Mucosa of rectum (tissue), 2 donors: ENCODE data around the gene IL22RA2.
"Not testable (repeated sequence)": the region's sequence is repeated elsewhere in the genome, so short reads cannot be mapped to it uniquely, and the experiment has no call there.

Source experiments
- H3K27ac ChIP-seq, 2 donors: one replicate each; pipeline ENCODE4 v1.7.0; 2013; ENCODE audit warnings: inconsistent platforms in 2 of 2, low read depth in 2 of 2, low read length in 2 of 2
- H3K27me3 ChIP-seq, 2 donors: one replicate each; pipeline ENCODE4 v1.7.0; 2013; ENCODE audit warnings: low read length in 2 of 2; ENCODE audit not compliant: control insufficient read depth in 2 of 2, insufficient read depth in 2 of 2
- H3K36me3 ChIP-seq, 2 donors: one replicate each; pipeline ENCODE4 v1.7.0; 2013; ENCODE audit warnings: low read length in 2 of 2; ENCODE audit not compliant: control insufficient read depth in 2 of 2, insufficient read depth in 2 of 2
- H3K4me1 ChIP-seq, 2 donors: one replicate each; pipeline ENCODE4 v1.7.0; 2013; ENCODE audit warnings: low read length in 2 of 2, mild to moderate bottlenecking in 1 of 2; ENCODE audit not compliant: control insufficient read depth in 2 of 2, insufficient read depth in 2 of 2
- H3K4me3 ChIP-seq, 2 donors: one replicate each; pipeline ENCODE4 v1.7.0; 2013; ENCODE audit warnings: low read length in 2 of 2
- H3K9ac ChIP-seq, 2 donors: one replicate each; pipeline ENCODE4 v1.7.0; 2013; ENCODE audit warnings: low read length in 2 of 2, low read depth in 1 of 2, mild to moderate bottlenecking in 1 of 2
- H3K9me3 ChIP-seq, 2 donors: one replicate each; pipeline ENCODE4 v1.7.0; 2013; ENCODE audit warnings: low read length in 2 of 2; ENCODE audit not compliant: control insufficient read depth in 2 of 2
- donor health status: healthy.
- donor health status: Normal muscosa, but diverticular disease.

IL22RA2 gene

DNA sequence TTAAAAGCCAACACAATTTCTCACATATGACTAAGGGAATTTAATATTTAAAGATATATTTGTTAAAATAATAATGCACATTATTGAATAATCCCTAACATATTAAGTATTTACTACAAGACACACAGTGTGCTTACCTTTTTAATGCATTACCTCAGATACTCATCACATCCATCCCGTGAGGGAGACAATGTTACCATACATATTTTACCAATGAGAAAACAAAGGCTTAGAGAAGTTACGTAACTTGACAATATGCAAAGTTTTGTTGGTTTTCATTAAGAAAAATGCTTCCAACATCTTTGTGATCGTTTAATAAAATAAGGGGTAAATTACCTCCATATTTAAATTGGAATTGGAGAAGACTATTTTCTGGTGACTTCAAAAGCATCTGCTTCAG, 41.5 kb upstream of the IL22RA2 start:
- Histone ChIP-seq H3K4me3 (no peak overlapping the region), H3K27me3 (no peaks in the 10 kb centered on the region), H3K36me3 (peaks cover 0 to 8% of the 10 kb centered on the region in 2 donors), H3K9ac (no peak overlapping the region), H3K9me3 (no peaks in the 10 kb centered on the region), H3K27ac (no peak overlapping the region), H3K4me1 (peaks cover 15 to 22% of the 10 kb centered on the region in 2 donors)

DNA sequence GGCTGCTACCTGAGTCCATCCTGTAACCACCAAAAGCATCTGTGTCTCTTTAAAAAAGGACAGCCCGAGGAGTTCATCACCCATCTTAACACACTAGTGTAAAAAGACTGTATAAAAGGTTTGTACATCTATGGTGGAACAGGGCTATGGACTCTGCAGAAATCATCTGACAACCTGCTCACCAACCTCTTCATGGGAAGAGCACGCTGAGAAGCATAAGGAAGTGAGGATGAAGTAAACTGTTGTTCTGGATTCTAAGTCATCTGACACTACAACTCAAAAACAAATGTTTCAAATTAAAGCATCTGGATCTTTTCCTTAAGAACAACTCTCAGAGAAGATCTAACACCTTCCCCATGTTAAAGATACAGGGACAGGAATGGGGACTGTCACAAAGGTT, 40.4 kb upstream of the IL22RA2 start:
- peaks cover 0 to 10% of the 10 kb centered on the region in 2 donors for H3K36me3 ChIP-seq
- H3K27me3 ChIP-seq = no peaks in the 10 kb centered on the region
- no peak overlapping the region for H3K4me3 ChIP-seq
- no peak overlapping the region for H3K9ac ChIP-seq
- H3K9me3 ChIP-seq = no peaks in the 10 kb centered on the region
- H3K27ac ChIP-seq = no peak overlapping the region
- H3K4me1 ChIP-seq = peaks cover 10 to 17% of the 10 kb centered on the region in 2 donors

DNA sequence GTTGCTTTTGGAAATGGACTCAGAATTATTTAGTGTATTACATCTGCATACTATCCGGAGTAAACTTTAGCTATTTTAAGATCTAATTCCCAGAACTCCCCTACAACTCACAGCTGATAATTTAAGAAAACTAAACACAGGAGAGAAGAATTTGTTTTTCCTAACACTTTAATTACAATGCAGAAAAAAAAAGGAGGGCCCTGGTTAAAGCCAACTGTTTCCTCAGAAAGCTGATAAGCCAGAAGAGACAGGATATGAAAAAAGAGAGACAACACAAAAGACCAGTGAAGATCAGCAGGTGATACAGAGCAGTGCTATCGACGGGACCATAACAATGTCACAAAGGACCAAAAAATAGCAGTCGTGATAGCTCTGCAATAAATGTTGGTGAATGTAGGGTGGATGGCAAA, 39.9 kb upstream of the IL22RA2 start:
- Histone ChIP-seq H3K9ac (no peak overlapping the region), H3K4me1 (peaks cover 10 to 17% of the 10 kb centered on the region in 2 donors), H3K27me3 (no peaks in the 10 kb centered on the region), H3K36me3 (peaks cover 0 to 10% of the 10 kb centered on the region in 2 donors), H3K4me3 (peak overlapping the region in 1 of 2 donors; percentile 23), H3K27ac (peak overlapping the region in 1 of 2 donors; percentile 23), H3K9me3 (no peaks in the 10 kb centered on the region)

- H3K9ac ChIP-seq = no peak overlapping the region
- no peaks in the 10 kb centered on the region for H3K27me3 ChIP-seq
- H3K4me3 ChIP-seq = no peak overlapping the region
- peaks cover 5 to 6% of the 10 kb centered on the region in 2 donors for H3K4me1 ChIP-seq
- no peak overlapping the region for H3K27ac ChIP-seq
- no peaks in the 10 kb centered on the region for H3K9me3 ChIP-seq
- H3K36me3 ChIP-seq = peaks cover 0 to 10% of the 10 kb centered on the region in 2 donors
These were observed 38.5 kb upstream of the IL22RA2 start for GRCh38 chr6:137211910-137212309.

DNA sequence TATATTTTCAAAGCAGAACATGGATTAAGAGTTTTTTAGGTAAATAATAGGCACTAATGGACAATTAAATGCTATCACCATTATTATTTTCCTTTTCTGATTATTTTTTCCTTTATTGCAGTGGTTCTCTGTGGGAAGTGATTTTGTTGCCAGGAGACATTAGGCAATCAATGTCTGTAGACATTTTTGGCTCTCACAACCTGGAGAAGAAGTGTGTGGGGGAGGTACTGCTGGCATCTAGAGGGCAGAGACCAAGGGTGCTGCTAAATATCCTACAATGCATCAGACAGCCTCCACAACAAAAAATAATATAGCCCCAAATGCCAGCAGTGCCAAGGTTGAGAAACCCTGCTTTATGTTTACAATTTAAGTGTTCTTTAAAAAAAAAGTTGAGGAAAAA, 37.5 kb upstream of the IL22RA2 start:
- Histone ChIP-seq H3K4me1 (peaks cover 3% of the 10 kb centered on the region in 2 donors), H3K27me3 (no peaks in the 10 kb centered on the region), H3K4me3 (no peak overlapping the region)

GRCh38 chr6:137208279-137208678, 34.8 kb upstream of the IL22RA2 start:
- Histone ChIP-seq H3K4me3 (no peak overlapping the region), H3K36me3 (peaks cover 22 to 31% of the 10 kb centered on the region in 2 donors), H3K27ac (no peak overlapping the region), H3K9ac (no peak overlapping the region), H3K27me3 (no peaks in the 10 kb centered on the region), H3K9me3 (no peaks in the 10 kb centered on the region), H3K4me1 (no peaks in the 10 kb centered on the region)

More for the DNA sequence above, 37.5 kb upstream of the IL22RA2 start:
- no peak overlapping the region for H3K27ac ChIP-seq
- H3K36me3 ChIP-seq = peaks cover 2 to 15% of the 10 kb centered on the region in 2 donors
- H3K9me3 ChIP-seq = no peaks in the 10 kb centered on the region
- no peak overlapping the region for H3K9ac ChIP-seq

DNA sequence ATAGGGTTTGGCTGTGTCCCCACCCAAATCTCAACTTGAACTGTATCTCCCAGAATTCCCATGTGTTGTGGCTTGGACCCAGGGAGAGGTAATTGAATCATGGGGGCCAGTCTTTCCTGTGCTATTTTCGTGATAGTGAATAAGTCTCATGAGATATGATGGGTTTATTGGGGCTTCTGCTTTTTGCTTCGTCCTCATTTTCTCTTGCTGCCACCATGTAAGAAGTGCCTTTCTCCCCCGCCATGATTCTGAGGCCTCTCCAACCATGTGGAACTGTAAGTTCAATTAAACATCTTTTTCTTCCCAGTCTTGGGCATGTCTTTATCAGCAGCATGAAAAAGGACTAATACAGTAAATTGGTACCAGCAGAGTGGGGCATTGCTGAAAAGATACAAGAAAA, 34.0 kb upstream of the IL22RA2 start:
- H3K9ac ChIP-seq, H3K4me1 ChIP-seq, H3K27ac ChIP-seq, H3K4me3 ChIP-seq, H3K27me3 ChIP-seq, H3K9me3 ChIP-seq: not testable (repeated sequence)
- peaks cover 25 to 32% of the 10 kb centered on the region in 2 donors for H3K36me3 ChIP-seq

DNA sequence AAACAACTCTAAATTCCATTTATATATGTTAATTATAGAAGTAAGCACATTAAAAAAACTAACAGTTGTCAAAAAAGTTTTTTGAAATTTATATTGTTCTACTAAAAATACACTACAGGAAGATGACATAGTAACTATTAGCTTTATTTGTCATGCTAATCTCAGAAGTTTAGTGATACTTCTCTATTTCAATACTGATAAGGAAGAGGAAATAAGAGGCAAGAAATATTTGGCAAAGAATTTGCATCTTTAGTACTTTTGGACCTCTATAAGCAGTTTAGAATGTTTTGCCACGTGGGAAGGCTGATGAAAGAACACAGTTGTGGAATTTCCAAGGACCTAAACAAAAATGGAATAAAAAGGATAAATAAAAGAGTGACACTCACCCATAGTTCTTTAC, 33.1 kb upstream of the IL22RA2 start:
- Histone ChIP-seq H3K9me3 (no peaks in the 10 kb centered on the region), H3K9ac (no peak overlapping the region), H3K4me1 (no peaks in the 10 kb centered on the region), H3K36me3 (peaks cover 25 to 38% of the 10 kb centered on the region in 2 donors), H3K27me3 (no peaks in the 10 kb centered on the region), H3K27ac (no peak overlapping the region), H3K4me3 (no peak overlapping the region)

DNA sequence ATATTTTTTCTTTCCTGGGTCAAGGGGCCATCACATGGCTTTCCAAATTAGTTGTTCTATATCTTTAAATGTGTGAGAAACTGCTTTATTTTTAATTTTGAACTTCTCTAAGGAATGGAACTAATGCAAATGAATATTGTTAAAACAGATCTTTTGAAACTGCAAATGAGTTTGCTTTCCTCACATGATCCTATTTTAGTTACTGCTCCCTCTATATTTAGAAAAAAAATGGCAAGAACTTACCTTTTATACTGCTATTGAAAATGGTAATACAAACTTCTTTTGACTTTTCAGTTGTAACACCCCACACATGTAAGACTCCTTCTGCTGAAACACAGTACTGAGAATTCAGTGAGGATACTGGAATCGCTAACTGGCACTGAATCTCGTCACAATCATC, 29.8 kb upstream of the IL22RA2 start:
- no peak overlapping the region for H3K4me3 ChIP-seq
- no peaks in the 10 kb centered on the region for H3K27me3 ChIP-seq
- H3K4me1 ChIP-seq = peaks cover 0 to 2% of the 10 kb centered on the region in 2 donors
- H3K9ac ChIP-seq = no peak overlapping the region
- H3K27ac ChIP-seq = no peak overlapping the region
- peaks cover 44 to 52% of the 10 kb centered on the region in 2 donors for H3K36me3 ChIP-seq
- no peaks in the 10 kb centered on the region for H3K9me3 ChIP-seq

GRCh38 chr6:137202078-137202477, 28.6 kb upstream of the IL22RA2 start:
- Histone ChIP-seq H3K27ac (no peak overlapping the region), H3K4me3 (no peak overlapping the region), H3K36me3 (peaks cover 51 to 60% of the 10 kb centered on the region in 2 donors), H3K27me3 (no peaks in the 10 kb centered on the region), H3K9me3 (no peaks in the 10 kb centered on the region), H3K4me1 (peaks cover 0 to 2% of the 10 kb centered on the region in 2 donors), H3K9ac (no peak overlapping the region)

DNA sequence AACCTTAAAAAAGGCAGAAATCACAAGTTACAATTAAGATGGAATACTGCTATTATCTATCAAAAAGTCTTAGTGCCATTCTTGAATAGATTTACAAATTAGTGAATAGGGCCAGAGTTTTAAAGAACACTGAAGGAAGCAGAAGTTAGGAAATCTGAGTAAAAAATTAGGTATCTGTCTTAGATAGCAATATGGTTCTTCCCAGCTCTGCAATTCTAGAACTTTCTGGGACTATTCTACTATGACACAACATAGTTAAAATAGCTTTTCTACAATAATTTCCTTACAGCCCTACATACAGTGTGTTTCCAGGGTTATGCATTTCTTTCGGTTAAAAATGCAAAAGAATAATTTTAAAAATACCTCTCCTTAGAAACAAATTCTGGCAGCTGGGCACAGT, 27.6 kb upstream of the IL22RA2 start:
- H3K9ac ChIP-seq = no peak overlapping the region
- H3K4me3 ChIP-seq = no peak overlapping the region
- no peak overlapping the region for H3K27ac ChIP-seq
- H3K36me3 ChIP-seq = peaks cover 50 to 56% of the 10 kb centered on the region in 2 donors
- H3K4me1 ChIP-seq = peaks cover 0 to 2% of the 10 kb centered on the region in 2 donors
- no peaks in the 10 kb centered on the region for H3K27me3 ChIP-seq
- no peaks in the 10 kb centered on the region for H3K9me3 ChIP-seq
